WTC11 (cell line): ENCODE data around the gene CRELD1. TPM values are rescaled to one million over a fixed set of nuclear protein-coding genes. Genes with fewer than 3 reads are reported as not detected.

ENCODE experiments used
- ATAC-seq: fragments of 200-7000 bp; cut with Tn5 transposase; 2 replicates; pipeline ENCODE4 v1.10.0; 2021; ENCODE audit warnings: mild to moderate bottlenecking, moderate library complexity
- CTCF ChIA-PET: fragments of 300-600 bp; sonication (Branson Sonifier 250); formaldehyde crosslinking; loops from one replicate; lab custom pipeline; 2021; ENCODE audit warnings: antibody characterized with exemption; lab: Charles Lee
- POLR2A ChIA-PET: fragments of 350-600 bp; sonication (Branson Sonifier 250); formaldehyde crosslinking; loops from one replicate; lab custom pipeline; 2021; ENCODE audit warnings: antibody characterized with exemption; lab: Charles Lee
- DNase-seq: peaks from one replicate; pipeline ENCODE4 v3.0.0; 2021; ENCODE audit warnings: low spot score
- H3K27ac Mint-ChIP-seq: 2 replicates; pipeline ENCODE4 v1.8.0; 2021; ENCODE audit warnings: mixed read lengths
- H3K27me3 Mint-ChIP-seq: 2 replicates; pipeline ENCODE4 v1.8.0; 2021; ENCODE audit warnings: low read depth, mild to moderate bottlenecking, moderate library complexity, mixed read lengths
- H3K36me3 Mint-ChIP-seq: 2 replicates; pipeline ENCODE4 v1.8.0; 2021; ENCODE audit warnings: mixed read lengths
- H3K4me1 Mint-ChIP-seq: 2 replicates; pipeline ENCODE4 v1.8.0; 2022; ENCODE audit warnings: mixed read lengths
- H3K4me3 Mint-ChIP-seq: 2 replicates; pipeline ENCODE4 v1.8.0; 2021; ENCODE audit warnings: mild to moderate bottlenecking, moderate library complexity, mixed read lengths
- H3K9me3 Mint-ChIP-seq: 2 replicates; pipeline ENCODE4 v1.8.0; 2021; ENCODE audit warnings: mixed read lengths
- ATF1 ChIP-seq: sonication (generic); formaldehyde crosslinking; IDR thresholded peaks from 2 replicates; pipeline ENCODE4 v1.8.1; 2023; ENCODE audit warnings: mild to moderate bottlenecking, moderate library complexity, missing genetic modification reagents
- ELF4 ChIP-seq: sonication (generic); formaldehyde crosslinking; IDR thresholded peaks from 2 replicates; pipeline ENCODE4 v1.8.1; 2022; ENCODE audit warnings: low read depth, mild to moderate bottlenecking, moderate library complexity, missing genetic modification reagents
- EMX1 ChIP-seq: fragments of 250-450 bp; sonication (Bioruptor Pico); IDR thresholded peaks from 2 replicates; pipeline ENCODE4 v1.8.0; 2021; ENCODE audit warnings: mild to moderate bottlenecking
- FOXP1 ChIP-seq: sonication (generic); formaldehyde crosslinking; IDR thresholded peaks from 2 replicates; pipeline ENCODE4 v1.8.0; 2022; ENCODE audit warnings: missing genetic modification reagents, mild to moderate bottlenecking, moderate library complexity, borderline replicate concordance
- GABPB1 ChIP-seq: sonication (generic); formaldehyde crosslinking; IDR thresholded peaks from 2 replicates; pipeline ENCODE4 v1.8.1; 2023; ENCODE audit warnings: mild to moderate bottlenecking, missing genetic modification reagents
- HMGA2 ChIP-seq: fragments of 250-450 bp; sonication (Bioruptor Pico); IDR thresholded peaks from 2 replicates; pipeline ENCODE4 v1.4.0; 2021; ENCODE audit warnings: mild to moderate bottlenecking, moderate library complexity
- JAZF1 ChIP-seq: fragments of 250-450 bp; sonication (Bioruptor Pico); IDR thresholded peaks from 2 replicates; pipeline ENCODE4 v1.9.0; 2021; ENCODE audit warnings: moderate library complexity, mild to moderate bottlenecking, inconsistent platforms
- MYBL2 ChIP-seq: sonication (generic); formaldehyde crosslinking; IDR thresholded peaks from 2 replicates; pipeline ENCODE4 v1.8.1; 2023; ENCODE audit warnings: mild to moderate bottlenecking, moderate library complexity, missing genetic modification reagents
- NFE2L1 ChIP-seq: sonication (generic); formaldehyde crosslinking; IDR thresholded peaks from 2 replicates; pipeline ENCODE4 v1.8.1; 2023; ENCODE audit warnings: missing genetic modification reagents
- RELA ChIP-seq: sonication (generic); formaldehyde crosslinking; IDR thresholded peaks from 2 replicates; pipeline ENCODE4 v1.8.1; 2022; ENCODE audit warnings: missing genetic modification reagents, mild to moderate bottlenecking, borderline replicate concordance
- SMAD4 ChIP-seq: sonication (generic); formaldehyde crosslinking; IDR thresholded peaks from 2 replicates; pipeline ENCODE4 v1.8.0; 2022; ENCODE audit warnings: mild to moderate bottlenecking, missing genetic modification reagents
- ZNF121 ChIP-seq: sonication (generic); formaldehyde crosslinking; IDR thresholded peaks from 2 replicates; pipeline ENCODE4 v1.8.0; 2023; ENCODE audit warnings: missing genetic modification reagents
- ZNF138 ChIP-seq: sonication (generic); formaldehyde crosslinking; conservative IDR thresholded peaks from 2 replicates; pipeline ENCODE4 v1.8.1; 2022; ENCODE audit warnings: mild to moderate bottlenecking, moderate library complexity, missing genetic modification reagents
- total RNA-seq: library from RNA; stranded (reverse); gene quantifications from 3 replicates; pipeline ENCODE4 v1.2.3, GENCODE V29; 2021
- TF ChIP-seq, protein P1 (sequence below): sonication (generic); formaldehyde crosslinking; IDR thresholded peaks from 2 replicates; pipeline ENCODE4 v1.8.0; 2023; ENCODE audit warnings: missing genetic modification reagents, mild to moderate bottlenecking, borderline replicate concordance
- TF ChIP-seq, protein P2 (sequence below): fragments of 250-450 bp; sonication (Bioruptor Pico); IDR thresholded peaks from 2 replicates; pipeline ENCODE4 v2.1.2; 2022; ENCODE audit warnings: mild to moderate bottlenecking, moderate library complexity
- TF ChIP-seq, protein P3 (sequence below): fragments of 250-450 bp; sonication (Bioruptor Pico); IDR thresholded peaks from 2 replicates; pipeline ENCODE4 v1.8.0; 2021; ENCODE audit warnings: mild to moderate bottlenecking
- TF ChIP-seq, protein P4 (sequence below): fragments of 250-450 bp; sonication (Bioruptor Pico); IDR thresholded peaks from 2 replicates; pipeline ENCODE4 v1.9.0; 2021; ENCODE audit warnings: mild to moderate bottlenecking

CRELD1 gene
- total RNA-seq, 1 experiment from 2014 or later, result 18.8 TPM

DNA sequence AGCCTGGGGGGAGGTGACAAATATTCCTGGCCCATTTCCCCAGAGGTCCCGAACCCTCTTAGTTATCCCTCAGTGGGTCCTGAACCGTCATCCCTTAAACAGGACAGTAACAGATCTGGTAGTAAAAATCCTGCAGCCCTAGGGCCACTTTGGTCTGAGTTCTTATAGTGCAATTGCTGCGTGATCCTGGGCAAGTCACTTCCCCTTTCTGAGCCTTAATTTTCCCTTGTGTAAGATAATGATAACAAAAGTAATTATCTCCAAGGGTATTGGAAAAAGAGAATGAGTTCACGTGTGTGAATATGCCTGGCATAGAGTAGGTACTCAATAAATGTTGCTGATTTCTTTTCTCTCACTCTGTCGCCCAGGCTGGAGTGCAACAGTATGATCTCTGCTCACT, 46.2 kb upstream of the CRELD1 start (continued):
- TF ChIP-seq, protein P1, sequence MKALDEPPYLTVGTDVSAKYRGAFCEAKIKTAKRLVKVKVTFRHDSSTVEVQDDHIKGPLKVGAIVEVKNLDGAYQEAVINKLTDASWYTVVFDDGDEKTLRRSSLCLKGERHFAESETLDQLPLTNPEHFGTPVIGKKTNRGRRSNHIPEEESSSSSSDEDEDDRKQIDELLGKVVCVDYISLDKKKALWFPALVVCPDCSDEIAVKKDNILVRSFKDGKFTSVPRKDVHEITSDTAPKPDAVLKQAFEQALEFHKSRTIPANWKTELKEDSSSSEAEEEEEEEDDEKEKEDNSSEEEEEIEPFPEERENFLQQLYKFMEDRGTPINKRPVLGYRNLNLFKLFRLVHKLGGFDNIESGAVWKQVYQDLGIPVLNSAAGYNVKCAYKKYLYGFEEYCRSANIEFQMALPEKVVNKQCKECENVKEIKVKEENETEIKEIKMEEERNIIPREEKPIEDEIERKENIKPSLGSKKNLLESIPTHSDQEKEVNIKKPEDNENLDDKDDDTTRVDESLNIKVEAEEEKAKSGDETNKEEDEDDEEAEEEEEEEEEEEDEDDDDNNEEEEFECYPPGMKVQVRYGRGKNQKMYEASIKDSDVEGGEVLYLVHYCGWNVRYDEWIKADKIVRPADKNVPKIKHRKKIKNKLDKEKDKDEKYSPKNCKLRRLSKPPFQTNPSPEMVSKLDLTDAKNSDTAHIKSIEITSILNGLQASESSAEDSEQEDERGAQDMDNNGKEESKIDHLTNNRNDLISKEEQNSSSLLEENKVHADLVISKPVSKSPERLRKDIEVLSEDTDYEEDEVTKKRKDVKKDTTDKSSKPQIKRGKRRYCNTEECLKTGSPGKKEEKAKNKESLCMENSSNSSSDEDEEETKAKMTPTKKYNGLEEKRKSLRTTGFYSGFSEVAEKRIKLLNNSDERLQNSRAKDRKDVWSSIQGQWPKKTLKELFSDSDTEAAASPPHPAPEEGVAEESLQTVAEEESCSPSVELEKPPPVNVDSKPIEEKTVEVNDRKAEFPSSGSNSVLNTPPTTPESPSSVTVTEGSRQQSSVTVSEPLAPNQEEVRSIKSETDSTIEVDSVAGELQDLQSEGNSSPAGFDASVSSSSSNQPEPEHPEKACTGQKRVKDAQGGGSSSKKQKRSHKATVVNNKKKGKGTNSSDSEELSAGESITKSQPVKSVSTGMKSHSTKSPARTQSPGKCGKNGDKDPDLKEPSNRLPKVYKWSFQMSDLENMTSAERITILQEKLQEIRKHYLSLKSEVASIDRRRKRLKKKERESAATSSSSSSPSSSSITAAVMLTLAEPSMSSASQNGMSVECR, result no peak
- TF ChIP-seq ATF1 (CRISPR knock-in tag) (no peak), GABPB1 (CRISPR knock-in tag) (no peak)

DNA sequence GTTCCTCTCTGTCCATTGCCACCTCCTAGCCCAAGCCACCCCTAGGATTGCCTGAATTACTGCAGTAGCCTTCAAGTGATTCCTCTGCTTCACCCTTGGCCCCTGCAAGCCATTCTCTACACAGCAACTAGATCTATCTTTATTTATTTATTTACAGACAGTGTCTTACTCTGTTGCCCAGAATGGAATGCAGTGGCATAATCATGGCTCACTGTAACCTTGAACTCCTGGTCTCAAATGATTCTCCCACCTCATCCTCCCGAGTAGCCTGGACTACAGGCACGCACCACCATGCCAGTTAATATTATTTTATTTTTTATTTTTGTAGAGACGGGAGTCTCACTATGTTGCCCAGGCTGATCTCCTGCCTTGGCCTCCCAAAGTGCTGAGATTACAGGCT, 45.1 kb upstream of the CRELD1 start:
- DNase-seq, result no peak
- H3K27me3 Mint-ChIP-seq, result peaks cover 7% of the 10 kb centered on the region
- TF ChIP-seq ZNF121 (no peak), NFE2L1 (CRISPR knock-in tag) (no peak), SMAD4 (no peak), EMX1 (CRISPR knock-in tag) (no peak), RELA (CRISPR knock-in tag) (no peak), JAZF1 (CRISPR knock-in tag) (no peak), ELF4 (CRISPR knock-in tag) (no peak), MYBL2 (CRISPR knock-in tag) (no peak), FOXP1 (CRISPR knock-in tag) (no peak), ZNF138 (no peak)
- TF ChIP-seq, protein P2, sequence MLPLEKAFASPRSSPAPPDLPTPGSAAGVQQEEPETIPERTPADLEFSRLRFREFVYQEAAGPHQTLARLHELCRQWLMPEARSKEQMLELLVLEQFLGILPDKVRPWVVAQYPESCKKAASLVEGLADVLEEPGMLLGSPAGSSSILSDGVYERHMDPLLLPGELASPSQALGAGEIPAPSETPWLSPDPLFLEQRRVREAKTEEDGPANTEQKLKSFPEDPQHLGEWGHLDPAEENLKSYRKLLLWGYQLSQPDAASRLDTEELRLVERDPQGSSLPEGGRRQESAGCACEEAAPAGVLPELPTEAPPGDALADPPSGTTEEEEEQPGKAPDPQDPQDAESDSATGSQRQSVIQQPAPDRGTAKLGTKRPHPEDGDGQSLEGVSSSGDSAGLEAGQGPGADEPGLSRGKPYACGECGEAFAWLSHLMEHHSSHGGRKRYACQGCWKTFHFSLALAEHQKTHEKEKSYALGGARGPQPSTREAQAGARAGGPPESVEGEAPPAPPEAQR (CRISPR knock-in tag), result no peak
- TF ChIP-seq, protein P3, sequence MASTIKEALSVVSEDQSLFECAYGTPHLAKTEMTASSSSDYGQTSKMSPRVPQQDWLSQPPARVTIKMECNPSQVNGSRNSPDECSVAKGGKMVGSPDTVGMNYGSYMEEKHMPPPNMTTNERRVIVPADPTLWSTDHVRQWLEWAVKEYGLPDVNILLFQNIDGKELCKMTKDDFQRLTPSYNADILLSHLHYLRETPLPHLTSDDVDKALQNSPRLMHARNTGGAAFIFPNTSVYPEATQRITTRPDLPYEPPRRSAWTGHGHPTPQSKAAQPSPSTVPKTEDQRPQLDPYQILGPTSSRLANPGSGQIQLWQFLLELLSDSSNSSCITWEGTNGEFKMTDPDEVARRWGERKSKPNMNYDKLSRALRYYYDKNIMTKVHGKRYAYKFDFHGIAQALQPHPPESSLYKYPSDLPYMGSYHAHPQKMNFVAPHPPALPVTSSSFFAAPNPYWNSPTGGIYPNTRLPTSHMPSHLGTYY (CRISPR knock-in tag), result no peak
- H3K27ac Mint-ChIP-seq, result no peak overlapping the region; the same call in 1 of the 2 replicates
- no peak overlapping the region for H3K4me3 Mint-ChIP-seq
- CTCF ChIA-PET, result no interaction called here
- peaks cover 8% of the 10 kb centered on the region for H3K4me1 Mint-ChIP-seq
- no peaks in the 10 kb centered on the region for H3K9me3 Mint-ChIP-seq
- ATAC-seq, result no peak
- POLR2A ChIA-PET, result no interaction called here
- peaks cover 14% of the 10 kb centered on the region for H3K36me3 Mint-ChIP-seq

DNA sequence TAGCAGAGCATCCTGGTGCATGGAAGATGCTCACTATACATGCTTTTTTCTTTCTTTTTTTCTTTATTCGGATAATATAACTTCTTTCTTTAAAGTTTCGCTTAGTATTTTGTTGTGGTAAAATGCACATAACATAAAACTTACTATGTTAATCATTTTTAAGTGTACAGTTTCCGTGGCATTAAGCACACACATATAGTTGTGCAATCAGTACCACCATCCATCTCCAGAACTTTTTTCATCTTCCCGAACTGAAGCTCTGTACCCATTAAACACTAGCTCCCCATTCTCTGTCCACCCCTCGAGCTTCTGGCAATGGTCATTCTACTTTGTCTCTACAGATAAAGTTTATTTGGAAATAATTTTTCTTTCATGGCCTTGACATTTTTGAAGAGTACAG, 44.2 kb upstream of the CRELD1 start:
- ATAC-seq (no peak), DNase-seq (no peak)
- peaks cover 7% of the 10 kb centered on the region for H3K27me3 Mint-ChIP-seq
- ChIA-PET POLR2A (no interaction called here), CTCF (no interaction called here)
- H3K4me1 Mint-ChIP-seq, result peaks cover 8% of the 10 kb centered on the region
- H3K9me3 Mint-ChIP-seq, result no peaks in the 10 kb centered on the region
- H3K4me3 Mint-ChIP-seq, result no peak overlapping the region
- peaks cover 22% of the 10 kb centered on the region for H3K36me3 Mint-ChIP-seq
- TF ChIP-seq HMGA2 (CRISPR knock-in tag), result no peak
- TF ChIP-seq, protein P4, sequence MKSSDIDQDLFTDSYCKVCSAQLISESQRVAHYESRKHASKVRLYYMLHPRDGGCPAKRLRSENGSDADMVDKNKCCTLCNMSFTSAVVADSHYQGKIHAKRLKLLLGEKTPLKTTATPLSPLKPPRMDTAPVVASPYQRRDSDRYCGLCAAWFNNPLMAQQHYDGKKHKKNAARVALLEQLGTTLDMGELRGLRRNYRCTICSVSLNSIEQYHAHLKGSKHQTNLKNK (CRISPR knock-in tag), result no peak
- H3K27ac Mint-ChIP-seq, result no peak overlapping the region
